Brain microvascular endothelial cell (primary cell): Measurements from ENCODE around the gene KCNMA1.

Experiments
- DNase-seq: peaks from one replicate; pipeline ENCODE4 v3.0.0-alpha.2; 2020
- H3K27ac ChIP-seq: fragments of 250-450 bp; sonication (Bioruptor Pico); 2 replicates; pipeline ENCODE4 v1.5.1; 2020; ENCODE audit warnings: mild to moderate bottlenecking, moderate library complexity
- H3K27me3 ChIP-seq: fragments of 250-450 bp; sonication (Bioruptor Pico); replicated peaks from 2 replicates; pipeline ENCODE4 v1.5.1; 2020; ENCODE audit warnings: mild to moderate bottlenecking
- H3K36me3 ChIP-seq: fragments of 250-450 bp; sonication (Bioruptor Pico); replicated peaks from 2 replicates; pipeline ENCODE4 v1.5.1; 2020; ENCODE audit warnings: mild to moderate bottlenecking
- H3K4me3 ChIP-seq: 2 replicates; pipeline ENCODE4 v1.5.1; 2011; ENCODE audit warnings: low read depth, mild to moderate bottlenecking, control low read depth, low read length, moderate library complexity
- CTCF ChIP-seq: IDR thresholded peaks from 2 replicates; pipeline ENCODE4 v1.5.1; 2011; ENCODE audit warnings: low read depth, mild to moderate bottlenecking, moderate library complexity, low read length, control low read depth, inconsistent platforms; ENCODE audit errors: missing control alignments
- in situ Hi-C: cut with HindIII; loops from 2 replicates; pipeline ENCODE4 v1.10.0; 2017; ENCODE audit warnings: low sequenced_read_pairs, low pct_ligation_motif_present

KCNMA1 gene

GRCh38 chr10:77245953-77246352 is 391.7 kb downstream of the KCNMA1 start:
- in situ Hi-C loops: no loop called here
- TF ChIP-seq CTCF: no peak
- H3K27ac ChIP-seq: no peak overlapping the region
- H3K36me3 ChIP-seq: no peaks in the 10 kb centered on the region
- no peak overlapping the region for H3K4me3 ChIP-seq
- no peak for DNase-seq
- H3K27me3 ChIP-seq: no peaks in the 10 kb centered on the region

- no peak for TF ChIP-seq CTCF
- H3K27me3 ChIP-seq: no peaks in the 10 kb centered on the region
- in situ Hi-C loops: no loop called here
- DNase-seq: no peak
- no peak overlapping the region for H3K27ac ChIP-seq
- no peak overlapping the region for H3K4me3 ChIP-seq
- H3K36me3 ChIP-seq: no peaks in the 10 kb centered on the region
Observed at GRCh38 chr10:77244746-77245145, 392.9 kb downstream of the KCNMA1 start.

GRCh38 chr10:77244286-77244685 is 393.3 kb downstream of the KCNMA1 start:
- H3K27me3 ChIP-seq: no peaks in the 10 kb centered on the region
- H3K27ac ChIP-seq: no peak overlapping the region
- in situ Hi-C loops: no loop called here
- H3K4me3 ChIP-seq: no peak overlapping the region
- no peak for DNase-seq
- H3K36me3 ChIP-seq: no peaks in the 10 kb centered on the region
- TF ChIP-seq CTCF: no peak

GRCh38 chr10:77241350-77241725 is 396.3 kb downstream of the KCNMA1 start:
- Histone ChIP-seq H3K27me3 (no peaks in the 10 kb centered on the region), H3K4me3 (no peak overlapping the region), H3K36me3 (no peaks in the 10 kb centered on the region), H3K27ac (no peak overlapping the region)
- DNase-seq: no peak
- in situ Hi-C loops: no loop called here
- TF ChIP-seq CTCF: no peak

- H3K4me3 ChIP-seq: no peak overlapping the region
- TF ChIP-seq CTCF: no peak
- no peaks in the 10 kb centered on the region for H3K27me3 ChIP-seq
- no peak for DNase-seq
- in situ Hi-C loops: no loop called here
- H3K27ac ChIP-seq: no peak overlapping the region
- H3K36me3 ChIP-seq: no peaks in the 10 kb centered on the region
Observed at GRCh38 chr10:77240706-77241349, 396.8 kb downstream of the KCNMA1 start.

GRCh38 chr10:77240041-77240652 is 397.5 kb downstream of the KCNMA1 start:
- H3K4me3 ChIP-seq: no peak overlapping the region
- no peaks in the 10 kb centered on the region for H3K36me3 ChIP-seq
- no peak for TF ChIP-seq CTCF
- no peaks in the 10 kb centered on the region for H3K27me3 ChIP-seq
- DNase-seq: no peak
- no peak overlapping the region for H3K27ac ChIP-seq
- in situ Hi-C loops: no loop called here
